MG63 (cell line): ENCODE measurements around the gene SDHD. TPM values are rescaled to one million over a fixed set of nuclear protein-coding genes. Genes with fewer than 3 reads are reported as not detected.

Source experiments
- DNase-seq: peaks from one replicate; pipeline ENCODE4 v3.0.0-alpha.2; 2020
- H3K27me3 ChIP-seq: fragments of 250-450 bp; sonication (Bioruptor Pico); 2 replicates; pipeline ENCODE4 v1.5.1; 2020; ENCODE audit warnings: mild to moderate bottlenecking, moderate library complexity
- H3K36me3 ChIP-seq: fragments of 250-450 bp; sonication (Bioruptor Pico); 2 replicates; pipeline ENCODE4 v1.5.1; 2020; ENCODE audit warnings: mild to moderate bottlenecking, moderate library complexity
- H3K4me3 ChIP-seq: fragments of 250-450 bp; sonication (Bioruptor Pico); 2 replicates; pipeline ENCODE4 v1.5.1; 2020; ENCODE audit warnings: mild to moderate bottlenecking, moderate library complexity
- H3K9me3 ChIP-seq: fragments of 250-450 bp; sonication (Bioruptor Pico); 2 replicates; pipeline ENCODE4 v1.5.1; 2020; ENCODE audit warnings: mild to moderate bottlenecking, moderate library complexity
- total RNA-seq: library from RNA; depleted of rRNA; stranded (reverse); fragments of >200 nt; shearing (Covaris generic); gene quantifications from 2 replicates; pipeline ENCODE4 v1.2.3, GENCODE V29; 2014; ENCODE audit warnings: low replicate concordance; rRNA removed

Gene SDHD
- total RNA-seq, 1 experiment from 2014 or later: 188 TPM

- no peak for DNase-seq
- H3K36me3 ChIP-seq: no peaks in the 10 kb centered on the region
- H3K9me3 ChIP-seq: no peaks in the 10 kb centered on the region
- no peak overlapping the region for H3K4me3 ChIP-seq
- H3K27me3 ChIP-seq: no peaks in the 10 kb centered on the region
These were observed 47.8 kb downstream of the SDHD start for GRCh38 chr11:112134473-112134872.

- Histone ChIP-seq H3K36me3 (peaks cover 54% of the 10 kb centered on the region), H3K27me3 (no peaks in the 10 kb centered on the region), H3K9me3 (peaks cover 5% of the 10 kb centered on the region), H3K4me3 (no peak overlapping the region)
- DNase-seq: no peak
These were observed 56.9 kb downstream of the SDHD start for GRCh38 chr11:112143597-112143996.

Other genes starting within 250 kb of the SDHD start
- 16.4 and 23.6 TPM in 2 replicates for gene ALG9, start 215.3 kb upstream of the SDHD start, total RNA-seq
- gene FDXACB1, start 207.7 kb upstream of the SDHD start, total RNA-seq: 2.3 and 2.5 TPM in 2 replicates
- 11.3 and 27.4 TPM in 2 replicates for gene CFAP68, start 207.3 kb upstream of the SDHD start, total RNA-seq
- gene CRYAB, start 175.1 kb upstream of the SDHD start, total RNA-seq: 0.67 and 15.7 TPM in 2 replicates
- 3.8 TPM in 1 of 2 replicates, not detected in the other for gene HSPB2, start 174.1 kb upstream of the SDHD start, total RNA-seq
- gene C11orf52, start 168.0 kb upstream of the SDHD start, total RNA-seq: not detected in 2 replicates
- gene DIXDC1, start 149.5 kb upstream of the SDHD start, total RNA-seq: 5.2 and 7.0 TPM in 2 replicates
- gene DLAT, start 61.5 kb upstream of the SDHD start, total RNA-seq: 33.1 and 39.8 TPM in 2 replicates
- 4.9 and 14.6 TPM in 2 replicates for gene PIH1D2, start 12.9 kb upstream of the SDHD start, total RNA-seq
- 27.8 and 56.9 TPM in 2 replicates for gene NKAPD1, start 12.6 kb upstream of the SDHD start, total RNA-seq
- 38.3 and 47.0 TPM in 2 replicates for gene TIMM8B, start 117 bp upstream of the SDHD start, total RNA-seq
- gene IL18, start 77.2 kb downstream of the SDHD start, total RNA-seq: 73.8 and 92.8 TPM in 2 replicates
- gene TEX12, start 80.5 kb downstream of the SDHD start, total RNA-seq: not detected in 2 replicates
- gene BCO2, start 88.6 kb downstream of the SDHD start, total RNA-seq: 0.54 and 1.1 TPM in 2 replicates
- 64.0 and 98.2 TPM in 2 replicates for gene PTS, start 139.6 kb downstream of the SDHD start, total RNA-seq
- gene PLET1, start 174.0 kb downstream of the SDHD start, total RNA-seq: not detected in 2 replicates